ENCODE data around the gene SEZ6L2.
"Not testable (repeated sequence)": the region's sequence is repeated elsewhere in the genome, so short reads cannot be mapped to it uniquely, and the experiment has no call there.

Gene SEZ6L2

GRCh38 chr16:29909851-29910250, 10.5 kb upstream of the SEZ6L2 start:
- not testable (repeated sequence) for DNase-seq

DNA sequence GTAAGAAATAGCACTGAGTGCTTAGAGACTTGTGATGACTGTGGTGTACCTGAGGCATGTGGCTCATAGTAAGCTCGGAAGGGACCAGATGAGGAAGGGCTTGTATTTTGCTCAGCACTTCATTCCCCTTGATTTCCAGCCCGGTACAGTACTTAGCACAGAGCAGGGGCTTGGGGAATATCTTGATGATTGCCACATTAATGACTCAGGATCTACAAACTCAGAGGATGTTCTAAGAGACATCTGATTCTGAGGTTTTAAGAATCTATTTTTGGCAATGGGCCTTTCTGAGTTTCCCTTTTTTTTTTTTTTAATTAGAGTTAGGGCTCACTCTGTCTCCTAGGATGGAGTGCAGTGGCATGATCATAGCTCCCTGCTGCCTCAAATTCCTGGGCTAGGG, 10.0 kb upstream of the SEZ6L2 start:
- DNase-seq, result no peak

- DNase-seq, result no peak
Measured at GRCh38 chr16:29908719-29909220, 9.4 kb upstream of the SEZ6L2 start.

DNA sequence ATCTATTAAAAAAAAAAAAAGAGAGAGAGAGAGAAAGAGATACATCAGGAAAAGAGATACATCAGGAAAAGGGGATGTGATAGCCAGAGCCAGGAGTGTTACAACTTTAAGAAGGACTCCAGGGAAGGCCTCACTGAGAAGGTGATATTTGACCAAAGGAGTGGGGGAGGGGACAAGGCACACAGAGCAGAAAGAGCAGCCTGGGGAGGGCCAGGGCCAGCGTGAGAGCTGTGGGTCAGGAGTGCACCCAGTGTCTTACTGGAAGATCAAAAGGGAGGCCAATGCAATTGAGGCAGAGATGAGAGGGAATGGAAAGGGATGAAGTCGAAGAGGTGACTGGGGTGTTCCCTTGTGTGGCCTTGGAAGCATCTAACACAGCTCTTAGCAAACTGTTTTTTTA, 8.6 kb upstream of the SEZ6L2 start:
- no peak for DNase-seq

DNA sequence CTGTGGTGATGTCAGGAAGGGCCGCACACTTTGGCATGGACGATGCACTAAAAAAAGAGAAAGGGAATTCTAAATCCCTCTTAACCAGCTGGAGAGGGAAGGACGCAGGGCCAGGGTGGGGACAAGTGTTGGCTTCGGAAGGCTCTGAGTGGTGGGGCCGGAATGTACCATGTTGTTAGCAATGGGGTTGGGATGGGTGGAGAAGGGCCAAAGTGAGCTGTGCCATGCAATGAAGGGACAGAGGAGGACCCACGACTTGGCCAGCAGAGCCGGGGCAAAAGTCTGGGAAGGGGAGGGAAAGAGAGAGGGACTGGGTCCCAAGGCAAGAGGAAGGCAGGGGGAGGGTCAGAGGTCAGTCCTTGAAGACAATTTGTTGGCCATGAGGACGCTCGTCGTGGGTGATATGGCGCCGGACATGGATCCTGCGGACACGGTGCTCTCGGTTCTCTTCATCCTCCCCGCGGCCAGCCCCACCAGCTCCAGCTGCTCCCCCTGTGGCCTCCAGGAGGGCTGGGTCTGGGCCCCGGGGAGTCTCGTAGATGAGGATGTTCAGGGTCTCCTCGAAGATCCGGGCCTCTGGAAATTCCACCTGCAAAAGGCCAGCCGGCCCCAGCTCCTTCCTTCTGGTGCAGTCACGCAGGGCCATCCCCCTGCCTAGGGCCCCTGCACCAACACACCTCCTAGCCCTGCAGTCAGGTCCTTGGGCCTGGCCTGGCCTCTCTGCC, 7.3 kb upstream of the SEZ6L2 start:
- no peak for DNase-seq

DNA sequence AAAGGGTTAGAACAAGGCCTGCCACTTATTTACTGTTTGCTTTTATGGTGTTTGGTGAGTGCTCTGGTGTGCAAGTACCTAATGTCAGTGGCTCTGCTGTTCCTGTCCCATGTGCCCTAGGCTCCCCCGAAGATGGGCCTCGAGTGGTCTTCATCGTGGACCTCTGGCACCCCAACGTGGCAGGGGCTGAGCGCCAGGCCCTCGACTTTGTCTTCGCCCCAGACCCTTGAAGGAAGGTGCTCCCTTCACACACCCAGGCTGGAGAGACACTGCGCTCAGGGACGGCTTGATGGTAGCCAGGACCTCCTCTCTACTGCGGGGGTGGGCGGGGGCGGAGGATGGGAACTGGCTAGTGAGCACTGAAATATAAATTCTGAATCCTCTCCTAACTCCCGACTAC, 6.3 kb upstream of the SEZ6L2 start:
- no peak for DNase-seq

DNA sequence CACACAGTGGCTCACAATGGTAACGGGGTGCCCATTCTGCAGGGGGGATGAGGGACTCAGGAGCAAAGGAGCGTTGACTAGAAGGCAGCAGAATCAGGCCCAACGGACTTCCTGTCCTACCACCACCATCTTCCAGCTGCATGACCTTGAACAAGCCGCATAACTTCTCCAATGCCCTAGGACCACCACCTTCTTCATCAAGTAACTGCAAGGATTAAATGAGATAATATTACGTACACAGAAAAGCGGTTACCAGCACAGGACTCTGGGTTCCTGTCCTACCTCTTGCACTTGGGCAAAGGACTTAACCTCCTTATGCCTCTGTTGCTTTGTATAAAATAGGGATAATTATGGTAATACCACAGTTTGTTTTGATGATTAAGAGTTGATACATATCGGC, 5.6 kb upstream of the SEZ6L2 start:
- DNase-seq, result no peak

- no peak for DNase-seq
Measured at GRCh38 chr16:29903590-29903989, 4.2 kb upstream of the SEZ6L2 start.

DNA sequence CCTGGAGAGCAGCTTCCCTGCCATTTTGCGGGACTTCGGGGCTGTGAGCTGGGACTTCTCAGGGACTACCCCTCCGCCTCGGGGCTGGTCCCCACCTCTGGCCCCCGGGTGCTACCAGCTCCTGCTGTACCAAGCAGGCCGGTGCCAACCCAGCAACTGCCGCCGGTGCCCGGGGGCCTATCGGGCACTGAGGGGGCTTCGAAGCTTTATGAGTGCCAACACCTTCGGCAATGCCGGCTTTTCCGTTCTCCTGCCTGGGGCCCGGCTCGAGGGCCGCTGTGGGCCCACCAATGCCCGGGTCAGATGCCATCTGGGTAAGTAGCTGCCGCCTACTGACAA, 2.2 kb upstream of the SEZ6L2 start:
- no peak for DNase-seq

DNA sequence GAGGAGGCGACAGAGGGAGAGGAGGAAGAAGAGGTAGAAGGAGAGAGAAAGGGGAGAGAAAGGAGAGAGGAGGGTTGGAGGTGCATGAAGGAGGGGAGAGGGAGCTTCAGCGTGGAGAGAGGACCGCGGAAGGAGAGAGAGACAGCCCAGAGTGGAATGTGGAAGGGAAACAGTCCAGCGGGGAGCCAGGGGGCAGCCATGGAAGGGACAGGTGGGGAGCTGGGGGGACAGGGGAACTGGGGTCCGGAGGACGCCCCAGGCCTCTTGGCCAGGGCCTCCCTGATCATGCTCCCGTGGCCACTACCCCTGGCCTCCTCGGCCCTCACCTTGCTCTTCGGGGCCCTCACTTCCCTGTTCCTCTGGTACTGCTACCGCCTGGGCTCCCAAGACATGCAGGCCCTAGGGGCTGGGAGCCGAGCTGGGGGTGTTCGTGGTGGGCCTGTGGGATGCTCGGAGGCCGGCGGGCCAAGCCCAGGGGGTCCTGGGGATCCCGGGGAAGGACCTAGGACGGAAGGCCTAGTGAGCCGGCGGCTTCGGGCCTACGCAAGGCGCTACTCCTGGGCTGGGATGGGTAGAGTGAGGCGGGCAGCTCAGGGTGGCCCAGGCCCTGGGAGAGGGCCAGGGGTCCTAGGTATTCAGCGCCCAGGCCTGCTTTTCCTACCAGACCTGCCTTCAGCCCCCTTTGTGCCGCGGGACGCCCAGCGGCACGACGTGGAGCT, 1.7 kb upstream of the SEZ6L2 start:
- no peak for DNase-seq

GRCh38 chr16:29900102-29900887, 945 bp upstream of the SEZ6L2 start, which contains the start of gene ASPHD1:
Gene ASPHD1 (plus strand): TSS chr16:29900488. CDS start chr16:29900972, 484 bp downstream.
- DNase-seq, result peak; percentile 50 to 69 (median 63)

GRCh38 chr16:29898804-29899515, 390 bp downstream of the SEZ6L2 start:
- DNase-seq, result no peak

- DNase-seq, result no peak
Measured at GRCh38 chr16:29898135-29898803, 1.1 kb downstream of the SEZ6L2 start.

DNA sequence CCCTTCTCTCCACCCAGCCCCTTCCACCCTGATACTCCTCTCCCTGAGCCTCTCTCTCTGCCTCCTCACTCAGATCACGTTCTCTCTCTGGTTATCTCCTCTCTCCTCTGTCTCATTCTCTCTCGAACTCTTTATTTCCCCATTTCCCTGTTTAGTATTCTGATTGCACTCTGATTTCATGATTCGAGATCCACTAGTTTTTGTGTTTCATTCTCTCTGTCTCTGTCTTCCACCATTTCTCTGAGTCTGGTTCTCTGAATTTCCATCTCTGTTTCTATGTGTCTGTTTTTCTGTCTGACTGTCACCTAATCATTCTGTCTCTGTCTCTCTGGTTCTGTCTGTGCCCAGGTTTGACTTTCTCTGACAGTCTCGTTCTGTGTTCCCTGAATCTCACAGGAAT, 2.0 kb downstream of the SEZ6L2 start:
- no peak for DNase-seq

DNA sequence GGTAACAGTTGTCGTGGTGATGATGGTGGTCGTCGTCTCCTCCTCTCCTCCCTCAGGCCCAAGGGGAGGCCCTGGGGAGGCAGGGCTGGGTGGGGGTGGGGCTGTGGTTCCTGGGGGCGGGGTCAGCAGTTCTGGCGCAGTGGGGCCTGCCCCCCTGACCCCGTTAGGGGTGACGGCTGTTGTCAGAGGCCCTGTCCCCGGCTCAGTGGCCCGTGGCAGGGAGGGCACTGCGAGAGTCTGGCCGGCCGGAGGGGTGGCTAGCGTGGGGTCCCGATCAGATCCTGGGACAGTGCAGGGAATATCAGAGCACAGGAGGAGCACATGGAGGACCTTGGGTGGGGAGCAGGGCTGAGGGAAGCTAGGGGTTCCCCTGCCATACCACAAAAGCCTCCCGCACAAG, 2.5 kb downstream of the SEZ6L2 start:
- DNase-seq, result no peak

GRCh38 chr16:29894352-29894751, 5.0 kb downstream of the SEZ6L2 start:
- no peak for DNase-seq

DNA sequence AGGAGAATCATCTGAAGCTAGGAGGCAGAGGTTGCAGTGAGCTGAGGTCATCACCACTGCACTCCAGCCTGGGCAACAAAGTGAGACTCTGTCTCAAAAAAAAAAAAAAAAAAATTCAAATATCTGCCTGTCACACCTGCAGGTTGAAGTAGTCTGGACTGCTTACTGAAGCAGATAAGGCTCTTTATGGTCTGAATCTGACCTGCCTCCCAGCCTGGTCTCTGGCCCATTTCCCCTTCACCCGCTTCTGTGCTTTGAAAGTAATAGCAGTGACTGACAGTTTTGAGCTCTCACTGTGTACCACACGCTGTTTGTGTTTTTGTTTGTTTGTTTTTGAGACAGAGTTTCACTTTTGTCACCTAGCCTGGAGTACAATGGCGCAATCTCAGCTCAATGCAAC, 5.8 kb downstream of the SEZ6L2 start:
- DNase-seq, result no peak

DNA sequence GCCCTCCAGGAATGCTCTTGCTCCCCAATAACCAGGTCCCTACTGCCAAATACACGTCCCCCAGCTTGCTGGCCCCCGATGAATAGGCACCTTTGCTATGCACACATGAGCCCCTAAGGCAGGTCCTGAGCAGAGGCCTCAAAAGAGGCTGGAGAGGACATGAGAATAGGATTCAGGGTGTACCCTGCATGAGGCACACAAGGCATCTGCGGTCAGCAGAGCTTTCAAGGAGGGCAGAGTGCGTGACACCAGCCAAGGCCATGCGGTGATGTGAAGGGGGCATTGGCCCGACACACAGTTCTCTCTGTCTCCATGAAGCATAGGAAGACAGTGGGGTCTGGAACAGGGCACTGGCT, 6.9 kb downstream of the SEZ6L2 start:
- no peak for DNase-seq

- no peak for DNase-seq
Measured at GRCh38 chr16:29891525-29892457, 7.6 kb downstream of the SEZ6L2 start.

GRCh38 chr16:29889372-29889771, 10.0 kb downstream of the SEZ6L2 start:
- DNase-seq, result not testable (repeated sequence)

GRCh38 chr16:29883987-29884386, 15.4 kb downstream of the SEZ6L2 start:
- no peak for DNase-seq

Data from T-helper 2 cell (primary cell).